HepG2 (cell line): Measurements from ENCODE around the gene NRN1.

Experiments
- ARID2 ChIP-seq: sonication (generic); formaldehyde crosslinking; IDR thresholded peaks from 2 replicates; pipeline ENCODE4 v1.8.1; 2022; ENCODE audit warnings: mild to moderate bottlenecking, missing genetic modification reagents, borderline replicate concordance
- EP300 ChIP-seq, 3 experiments: sonication (generic) in 1 of 3; formaldehyde crosslinking in 1 of 3; IDR thresholded peaks; 2 replicates each; pipeline versions ENCODE4 v1.5.1 to v1.6.1; 2011 to 2020; ENCODE audit warnings: low read depth in 2 of 3, low read length in 2 of 3, borderline replicate concordance in 1 of 3, improper control_type of control experiment in 1 of 3, mild to moderate bottlenecking in 1 of 3, missing genetic modification reagents in 1 of 3, moderate library complexity in 1 of 3
- ESRRA ChIP-seq: sonication (generic); formaldehyde crosslinking; IDR thresholded peaks from 2 replicates; pipeline ENCODE4 v1.5.1; 2020; ENCODE audit warnings: mild to moderate bottlenecking, low read depth, missing genetic modification reagents
- JARID2 ChIP-seq: sonication (generic); formaldehyde crosslinking; IDR thresholded peaks from 2 replicates; pipeline ENCODE4 v1.8.1; 2023; ENCODE audit warnings: missing genetic modification reagents, inconsistent platforms; ENCODE audit not compliant: insufficient replicate concordance
- NR2C2 ChIP-seq: sonication (generic); formaldehyde crosslinking; IDR thresholded peaks from 2 replicates; pipeline ENCODE4 v1.4.0; 2020; ENCODE audit warnings: missing genetic modification reagents, mild to moderate bottlenecking, moderate library complexity, borderline replicate concordance
- SMC3 ChIP-seq: IDR thresholded peaks from 2 replicates; pipeline ENCODE4 v1.6.1; 2011; ENCODE audit warnings: low read length, improper control_type of control experiment
- SRF ChIP-seq: IDR thresholded peaks from 2 replicates; pipeline ENCODE4 v1.6.1; 2011; ENCODE audit warnings: mild to moderate bottlenecking, low read depth, low read length, moderate library complexity
- STAT5B ChIP-seq: sonication (generic); formaldehyde crosslinking; IDR thresholded peaks from 2 replicates; pipeline ENCODE4 v1.4.0; 2020; ENCODE audit warnings: missing genetic modification reagents
- ZFP36 ChIP-seq: fragments of 150-350 bp; IDR thresholded peaks from 2 replicates; pipeline ENCODE4 v1.6.1; 2018; ENCODE audit warnings: borderline replicate concordance, low read length, low read depth; ENCODE audit not compliant: partially characterized antibody
- TF ChIP-seq, protein P1 (sequence below): IDR thresholded peaks from 2 replicates; pipeline ENCODE4 v1.6.1; 2012; ENCODE audit warnings: inconsistent platforms
- TF ChIP-seq, protein P2 (sequence below): sonication (generic); formaldehyde crosslinking; IDR thresholded peaks from 2 replicates; pipeline ENCODE4 v1.4.0; 2020; ENCODE audit warnings: missing genetic modification reagents
- TF ChIP-seq, protein P3 (sequence below): sonication (generic); formaldehyde crosslinking; IDR thresholded peaks from 2 replicates; pipeline ENCODE4 v1.4.0; 2020; ENCODE audit warnings: low read depth, mild to moderate bottlenecking, missing genetic modification reagents
- TF ChIP-seq, protein P4 (sequence below): sonication (generic); formaldehyde crosslinking; IDR thresholded peaks from 2 replicates; pipeline ENCODE4 v1.9.0; 2021; ENCODE audit warnings: missing genetic modification reagents, borderline replicate concordance
- TF ChIP-seq, protein P5 (sequence below): sonication (generic); formaldehyde crosslinking; IDR thresholded peaks from 2 replicates; pipeline ENCODE4 v1.5.0; 2020; ENCODE audit warnings: mild to moderate bottlenecking, missing genetic modification reagents, moderate library complexity

DNA sequence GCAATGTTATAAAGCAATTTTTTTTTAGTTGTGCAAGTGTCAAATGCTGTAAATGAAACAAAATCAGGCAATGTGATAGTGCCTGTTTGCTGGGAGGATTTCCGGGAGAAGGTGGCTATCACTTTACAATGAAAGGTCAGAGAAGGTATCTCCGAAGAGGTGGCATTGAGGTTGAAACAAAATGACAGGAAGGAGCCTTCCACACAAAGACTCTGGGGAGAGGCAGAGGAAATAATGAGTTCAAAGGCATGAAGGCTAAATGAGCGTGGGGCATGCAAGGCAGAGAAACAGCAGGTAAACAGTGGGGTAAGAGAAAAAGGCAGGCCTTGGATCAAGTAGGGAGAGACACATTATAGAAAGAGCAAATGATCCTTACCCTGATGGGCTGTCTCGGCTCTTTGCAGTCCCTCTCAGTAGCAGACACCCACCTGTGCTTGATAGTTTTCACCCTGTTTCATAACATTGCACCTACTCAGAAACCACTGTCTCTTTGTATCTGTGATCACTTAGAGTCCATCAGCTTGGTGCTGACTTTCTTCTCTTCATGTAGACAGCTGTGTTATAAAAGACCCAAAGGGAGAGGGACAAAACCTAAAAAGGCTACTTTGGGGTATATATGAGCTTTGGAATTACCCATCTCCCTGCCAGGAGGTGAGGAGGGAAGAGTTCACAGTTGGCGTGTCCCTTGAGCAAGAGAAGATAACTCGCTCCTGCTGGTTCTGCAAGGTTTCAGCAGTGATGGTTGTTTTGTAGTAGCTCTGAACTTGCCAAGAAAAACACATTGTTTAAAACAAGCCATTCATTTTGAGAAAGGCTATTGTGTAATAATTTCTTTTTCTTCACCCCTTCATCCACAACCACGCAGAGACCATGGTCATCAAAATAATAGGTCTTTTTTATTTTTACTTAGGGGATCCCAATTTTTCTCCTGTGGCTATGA lies 22.3 kb downstream of the NRN1 start:
- TF ChIP-seq, protein P1, sequence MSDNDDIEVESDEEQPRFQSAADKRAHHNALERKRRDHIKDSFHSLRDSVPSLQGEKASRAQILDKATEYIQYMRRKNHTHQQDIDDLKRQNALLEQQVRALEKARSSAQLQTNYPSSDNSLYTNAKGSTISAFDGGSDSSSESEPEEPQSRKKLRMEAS = no peak
- no peak for TF ChIP-seq SMC3
- TF ChIP-seq, protein P2, sequence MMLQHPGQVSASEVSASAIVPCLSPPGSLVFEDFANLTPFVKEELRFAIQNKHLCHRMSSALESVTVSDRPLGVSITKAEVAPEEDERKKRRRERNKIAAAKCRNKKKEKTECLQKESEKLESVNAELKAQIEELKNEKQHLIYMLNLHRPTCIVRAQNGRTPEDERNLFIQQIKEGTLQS (CRISPR knock-in tag) = no peak
- TF ChIP-seq SRF = no peak
- TF ChIP-seq, protein P3, sequence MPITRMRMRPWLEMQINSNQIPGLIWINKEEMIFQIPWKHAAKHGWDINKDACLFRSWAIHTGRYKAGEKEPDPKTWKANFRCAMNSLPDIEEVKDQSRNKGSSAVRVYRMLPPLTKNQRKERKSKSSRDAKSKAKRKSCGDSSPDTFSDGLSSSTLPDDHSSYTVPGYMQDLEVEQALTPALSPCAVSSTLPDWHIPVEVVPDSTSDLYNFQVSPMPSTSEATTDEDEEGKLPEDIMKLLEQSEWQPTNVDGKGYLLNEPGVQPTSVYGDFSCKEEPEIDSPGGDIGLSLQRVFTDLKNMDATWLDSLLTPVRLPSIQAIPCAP (CRISPR knock-in tag) = no peak
- TF ChIP-seq NR2C2 (CRISPR knock-in tag) = no peak
- TF ChIP-seq, protein P4, sequence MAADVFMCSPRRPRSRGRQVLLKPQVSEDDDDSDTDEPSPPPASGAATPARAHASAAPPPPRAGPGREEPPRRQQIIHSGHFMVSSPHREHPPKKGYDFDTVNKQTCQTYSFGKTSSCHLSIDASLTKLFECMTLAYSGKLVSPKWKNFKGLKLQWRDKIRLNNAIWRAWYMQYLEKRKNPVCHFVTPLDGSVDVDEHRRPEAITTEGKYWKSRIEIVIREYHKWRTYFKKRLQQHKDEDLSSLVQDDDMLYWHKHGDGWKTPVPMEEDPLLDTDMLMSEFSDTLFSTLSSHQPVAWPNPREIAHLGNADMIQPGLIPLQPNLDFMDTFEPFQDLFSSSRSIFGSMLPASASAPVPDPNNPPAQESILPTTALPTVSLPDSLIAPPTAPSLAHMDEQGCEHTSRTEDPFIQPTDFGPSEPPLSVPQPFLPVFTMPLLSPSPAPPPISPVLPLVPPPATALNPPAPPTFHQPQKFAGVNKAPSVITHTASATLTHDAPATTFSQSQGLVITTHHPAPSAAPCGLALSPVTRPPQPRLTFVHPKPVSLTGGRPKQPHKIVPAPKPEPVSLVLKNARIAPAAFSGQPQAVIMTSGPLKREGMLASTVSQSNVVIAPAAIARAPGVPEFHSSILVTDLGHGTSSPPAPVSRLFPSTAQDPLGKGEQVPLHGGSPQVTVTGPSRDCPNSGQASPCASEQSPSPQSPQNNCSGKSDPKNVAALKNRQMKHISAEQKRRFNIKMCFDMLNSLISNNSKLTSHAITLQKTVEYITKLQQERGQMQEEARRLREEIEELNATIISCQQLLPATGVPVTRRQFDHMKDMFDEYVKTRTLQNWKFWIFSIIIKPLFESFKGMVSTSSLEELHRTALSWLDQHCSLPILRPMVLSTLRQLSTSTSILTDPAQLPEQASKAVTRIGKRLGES (CRISPR knock-in tag) = no peak
- TF ChIP-seq ARID2 (CRISPR knock-in tag) = no peak
- no peak for TF ChIP-seq EP300 (IDR thresholded peaks at IDR 0.05; ENCODE audit: low read depth in 2 of 2, low read length in 2 of 2)
- no peak for TF ChIP-seq EP300 (CRISPR knock-in tag; IDR thresholded peaks at IDR 0.05; ENCODE audit: borderline replicate concordance)
- TF ChIP-seq, protein P5, sequence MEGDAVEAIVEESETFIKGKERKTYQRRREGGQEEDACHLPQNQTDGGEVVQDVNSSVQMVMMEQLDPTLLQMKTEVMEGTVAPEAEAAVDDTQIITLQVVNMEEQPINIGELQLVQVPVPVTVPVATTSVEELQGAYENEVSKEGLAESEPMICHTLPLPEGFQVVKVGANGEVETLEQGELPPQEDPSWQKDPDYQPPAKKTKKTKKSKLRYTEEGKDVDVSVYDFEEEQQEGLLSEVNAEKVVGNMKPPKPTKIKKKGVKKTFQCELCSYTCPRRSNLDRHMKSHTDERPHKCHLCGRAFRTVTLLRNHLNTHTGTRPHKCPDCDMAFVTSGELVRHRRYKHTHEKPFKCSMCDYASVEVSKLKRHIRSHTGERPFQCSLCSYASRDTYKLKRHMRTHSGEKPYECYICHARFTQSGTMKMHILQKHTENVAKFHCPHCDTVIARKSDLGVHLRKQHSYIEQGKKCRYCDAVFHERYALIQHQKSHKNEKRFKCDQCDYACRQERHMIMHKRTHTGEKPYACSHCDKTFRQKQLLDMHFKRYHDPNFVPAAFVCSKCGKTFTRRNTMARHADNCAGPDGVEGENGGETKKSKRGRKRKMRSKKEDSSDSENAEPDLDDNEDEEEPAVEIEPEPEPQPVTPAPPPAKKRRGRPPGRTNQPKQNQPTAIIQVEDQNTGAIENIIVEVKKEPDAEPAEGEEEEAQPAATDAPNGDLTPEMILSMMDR (CRISPR knock-in tag) = no peak
- no peak for TF ChIP-seq ESRRA (CRISPR knock-in tag)
- TF ChIP-seq STAT5B (CRISPR knock-in tag) = no peak
- no peak for TF ChIP-seq JARID2 (CRISPR knock-in tag)
- TF ChIP-seq ZFP36 = no peak
